SK-N-SH (cell line): ENCODE data around the gene IQCK. TPM values are rescaled to one million over a fixed set of nuclear protein-coding genes. Genes with fewer than 3 reads are reported as not detected.

Experiments used
- CTCF ChIA-PET: fragments of 300-600, 350-600 bp; formaldehyde crosslinking; extraction: SDS; loops from one replicate; lab custom pipeline; 2021; lab: Yijun Ruan, JAX
- POLR2A ChIA-PET: fragments of 350-600 bp; sonication (Branson Sonifier 250); formaldehyde crosslinking; extraction: SDS; loops from one replicate; lab custom pipeline; 2020; ENCODE audit warnings: antibody characterized with exemption, inconsistent platforms; lab: Yijun Ruan, JAX
- DNase-seq: peaks from one replicate; pipeline ENCODE4 v3.0.0; 2012
- H2AFZ ChIP-seq: fragments of 200-600 bp; sonication (generic); 2 replicates; pipeline ENCODE4 v1.8.1; 2016; ENCODE audit warnings: antibody characterized with exemption, mild to moderate bottlenecking, low read depth
- H3F3A ChIP-seq: fragments of 200-600 bp; sonication (generic); replicated peaks from 2 replicates; pipeline ENCODE3; 2016; ENCODE audit warnings: antibody characterized with exemption, mild to moderate bottlenecking; ENCODE audit not compliant: insufficient read depth
- H3K27ac ChIP-seq, 2 experiments: fragments of 200-500 bp in 1 of 2; fragments of 200-600 bp in 1 of 2; sonication (Bioruptor generic) in 1 of 2; sonication (generic), shearing (Covaris generic) in 1 of 2; 2 replicates each; pipeline versions ENCODE4 v1.5.1 to v1.6.1; 2014 to 2016; ENCODE audit warnings: low read depth in 2 of 2, inconsistent platforms in 1 of 2, low read length in 1 of 2, mild to moderate bottlenecking in 1 of 2, mixed read lengths in 1 of 2
- H3K27me3 ChIP-seq: fragments of 200-600 bp; sonication (generic), shearing (Covaris generic); 2 replicates; pipeline ENCODE4 v1.6.1; 2016; ENCODE audit warnings: mixed run types; ENCODE audit not compliant: insufficient read depth
- H3K36me3 ChIP-seq, 2 experiments: fragments of 200-500 bp in 1 of 2; fragments of 200-600 bp in 1 of 2; sonication (Bioruptor generic) in 1 of 2; sonication (generic) in 1 of 2; replicated peaks in 1 of 2; 2 replicates each; pipeline versions ENCODE3 to v1.5.1; 2014 to 2016; ENCODE audit warnings: low read length in 1 of 2, mild to moderate bottlenecking in 1 of 2; ENCODE audit not compliant: insufficient read depth in 2 of 2, control insufficient read depth in 1 of 2
- H3K4me1 ChIP-seq, 2 experiments: fragments of 200-500 bp in 1 of 2; fragments of 200-600 bp in 1 of 2; sonication (Bioruptor generic) in 1 of 2; sonication (generic), shearing (Covaris generic) in 1 of 2; 2 replicates each; pipeline versions ENCODE4 v1.5.1 to v1.6.1; 2014 to 2016; ENCODE audit warnings: low read depth in 1 of 2, low read length in 1 of 2, mixed run types in 1 of 2; ENCODE audit not compliant: insufficient read depth in 2 of 2, control insufficient read depth in 1 of 2
- H3K4me2 ChIP-seq: fragments of 200-600 bp; sonication (generic), shearing (Covaris generic); 2 replicates; pipeline ENCODE4 v1.6.1; 2017; ENCODE audit warnings: mixed run types
- H3K4me3 ChIP-seq, 2 experiments: fragments of 200-500 bp in 1 of 2; fragments of 200-600 bp in 1 of 2; sonication (Bioruptor generic) in 1 of 2; sonication (generic), shearing (Covaris generic) in 1 of 2; 2 replicates each; pipeline versions ENCODE4 v1.5.1 to v1.8.1; 2014 to 2016; ENCODE audit warnings: low read depth in 2 of 2, inconsistent platforms in 1 of 2, low read length in 1 of 2, mild to moderate bottlenecking in 1 of 2, mixed read lengths in 1 of 2, moderate library complexity in 1 of 2
- H3K79me2 ChIP-seq: fragments of 200-600 bp; sonication (generic); 2 replicates; pipeline ENCODE4 v1.8.1; 2017; ENCODE audit warnings: mild to moderate bottlenecking; ENCODE audit not compliant: insufficient read depth
- H3K9ac ChIP-seq: fragments of 200-600 bp; sonication (generic); 2 replicates; pipeline ENCODE4 v1.6.1; 2017; ENCODE audit warnings: mixed run types
- H3K9me2 ChIP-seq: fragments of 200-600 bp; sonication (generic); 2 replicates; pipeline ENCODE4 v1.6.1; 2017; ENCODE audit warnings: mixed run types
- H3K9me3 ChIP-seq: fragments of 200-600 bp; sonication (generic); 2 replicates; pipeline ENCODE4 v1.6.1; 2017; ENCODE audit warnings: mixed run types, mild to moderate bottlenecking, moderate library complexity
- H4K20me1 ChIP-seq: fragments of 200-600 bp; sonication (generic); 2 replicates; pipeline ENCODE4 v1.6.1; 2017; ENCODE audit warnings: mild to moderate bottlenecking, mixed run types; ENCODE audit not compliant: insufficient read depth
- ELF1 ChIP-seq: IDR thresholded peaks from 2 replicates; pipeline ENCODE4 v1.4.0; 2012
- EP300 ChIP-seq, 2 experiments: IDR thresholded peaks; 2 replicates each; pipeline versions ENCODE4 v1.4.0 to v1.6.1; 2012; ENCODE audit warnings: borderline replicate concordance in 1 of 2, low read depth in 1 of 2, low read length in 1 of 2
- FOXJ3 ChIP-seq: sonication (generic); formaldehyde crosslinking; IDR thresholded peaks from 2 replicates; pipeline ENCODE4 v1.5.1; 2020; ENCODE audit warnings: mild to moderate bottlenecking, missing genetic modification reagents
- GABPA ChIP-seq: IDR thresholded peaks from 2 replicates; pipeline ENCODE4 v1.4.0; 2012; ENCODE audit warnings: low read depth, mild to moderate bottlenecking
- GATA2 ChIP-seq: sonication (generic); formaldehyde crosslinking; IDR thresholded peaks from 2 replicates; pipeline ENCODE4 v1.5.0; 2020; ENCODE audit warnings: mild to moderate bottlenecking, missing genetic modification reagents
- JUND ChIP-seq: IDR thresholded peaks from 2 replicates; pipeline ENCODE4 v1.4.0; 2012
- MXI1 ChIP-seq: IDR thresholded peaks from 2 replicates; pipeline ENCODE4 v1.6.1; 2012; ENCODE audit warnings: mild to moderate bottlenecking, low read depth, low read length, improper control_type of control experiment
- NFIC ChIP-seq: IDR thresholded peaks from 2 replicates; pipeline ENCODE4 v1.4.0; 2012; ENCODE audit warnings: borderline replicate concordance
- NRF1 ChIP-seq: IDR thresholded peaks from 2 replicates; pipeline ENCODE4 v1.6.1; 2012; ENCODE audit warnings: low read depth, mild to moderate bottlenecking, low read length
- RCOR1 ChIP-seq: fragments of 150-350 bp; IDR thresholded peaks from 2 replicates; pipeline ENCODE4 v1.6.1; 2017; ENCODE audit warnings: antibody characterized with exemption, low read length
- REST ChIP-seq: IDR thresholded peaks from 2 replicates; pipeline ENCODE4 v1.6.1; 2012; ENCODE audit warnings: mild to moderate bottlenecking, low read depth, low read length, moderate library complexity
- RFX5 ChIP-seq: IDR thresholded peaks from 2 replicates; pipeline ENCODE4 v1.6.1; 2012; ENCODE audit warnings: mild to moderate bottlenecking, improper control_type of control experiment, low read length
- SIN3A ChIP-seq: IDR thresholded peaks from 2 replicates; pipeline ENCODE4 v1.6.1; 2012; ENCODE audit warnings: low read depth, mild to moderate bottlenecking, low read length, moderate library complexity, borderline replicate concordance
- TEAD4 ChIP-seq: IDR thresholded peaks from 2 replicates; pipeline ENCODE4 v1.4.0; 2012; ENCODE audit warnings: mild to moderate bottlenecking, borderline replicate concordance; ENCODE audit not compliant: insufficient read depth
- USF1 ChIP-seq: IDR thresholded peaks from 2 replicates; pipeline ENCODE4 v1.4.0; 2012; ENCODE audit warnings: low read depth, borderline replicate concordance
- USF2 ChIP-seq: fragments of 150-350 bp; IDR thresholded peaks from 2 replicates; pipeline ENCODE4 v1.6.1; 2017; ENCODE audit warnings: antibody characterized with exemption, low read length, low read depth, borderline replicate concordance
- YY1 ChIP-seq: IDR thresholded peaks from 2 replicates; pipeline ENCODE4 v1.4.0; 2012; ENCODE audit warnings: low read depth, mild to moderate bottlenecking
- WGBS: methylation state at CpG from one replicate; pipeline ENCODE4 v1.1.6; 2017; ENCODE audit warnings: low lambda C conversion rate; 5-methylcytosine and 5-hydroxymethylcytosine counted together
- polyA plus RNA-seq, 3 experiments: library from polyadenylated mRNA; depleted of rRNA; stranded (reverse); fragments of >200 nt; gene quantifications; 2 replicates each; pipeline ENCODE4 v1.2.3, GENCODE V29; 2012
- TF ChIP-seq, protein P1 (sequence below): IDR thresholded peaks from 2 replicates; pipeline ENCODE4 v1.4.0; 2012; ENCODE audit warnings: low read depth
- TF ChIP-seq, protein P2 (sequence below): fragments of 200-600 bp; sonication (generic); IDR thresholded peaks from 2 replicates; pipeline ENCODE4 v1.6.1; 2017; ENCODE audit warnings: antibody characterized with exemption, mild to moderate bottlenecking, moderate library complexity

The IQCK gene
- polyA plus RNA-seq, 1 of the 3 experiments (the other 2 are of a cell fraction), result 7.3 TPM

- DNase-seq, result no peak
- Histone ChIP-seq H4K20me1 (no peaks in the 10 kb centered on the region), H3K9me2 (no peaks in the 10 kb centered on the region), H3K9ac (no peak overlapping the region), H3K27me3 (no peaks in the 10 kb centered on the region)
- TF ChIP-seq, protein P1, sequence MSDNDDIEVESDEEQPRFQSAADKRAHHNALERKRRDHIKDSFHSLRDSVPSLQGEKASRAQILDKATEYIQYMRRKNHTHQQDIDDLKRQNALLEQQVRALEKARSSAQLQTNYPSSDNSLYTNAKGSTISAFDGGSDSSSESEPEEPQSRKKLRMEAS, result no peak
- 0 out of 2 replicates have a peak, but pooled peaks have one; percentile 6 for TF ChIP-seq JUND
- TF ChIP-seq, all 33 proteins: peak for 1
- Histone ChIP-seq H3K36me3 (peaks cover 9 to 14% of the 10 kb centered on the region in 2 experiments), H3K4me1 (peaks cover 0 to 3% of the 10 kb centered on the region in 2 experiments; a peak in 1 of 4 replicates), H2AFZ (no peak overlapping the region), H3K4me2 (no peak overlapping the region), H3F3A (peaks cover 3% of the 10 kb centered on the region), H3K9me3 (no peaks in the 10 kb centered on the region), H3K4me3 (no peak overlapping the region), H3K79me2 (no peaks in the 10 kb centered on the region), H3K27ac (no peak overlapping the region)
- POLR2A ChIA-PET, result no interaction called here
- CTCF ChIA-PET, result interaction anchor here (1.6 kb wide), 1 partner anchor 112 kb away, joined by 3 read pairs; no protein-coding TSS in a partner anchor
- 94% methylated on average over 4 of the region's 4 CpGs for WGBS
Measured at GRCh38 chr16:19672378-19672777, 45.7 kb upstream of the IQCK start.

DNA sequence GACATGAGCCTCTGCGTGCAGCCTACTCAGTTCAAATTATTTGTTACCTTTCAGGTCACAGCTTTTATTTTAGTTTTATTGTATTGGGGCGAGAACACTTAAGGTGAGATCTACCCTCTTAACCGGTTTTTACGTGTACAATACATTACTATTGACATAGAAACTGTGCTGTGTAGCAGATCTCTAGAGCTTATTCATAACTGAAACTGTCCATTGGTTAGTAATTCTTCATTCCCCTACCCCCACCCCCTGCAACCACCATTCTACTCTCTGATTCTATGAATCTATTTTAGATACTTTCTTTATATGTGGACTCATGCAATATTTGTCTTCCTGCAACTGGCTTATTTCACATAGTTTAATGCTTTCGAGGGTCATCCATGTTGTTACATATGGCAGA lies 43.6 kb upstream of the IQCK start:
- peaks cover 0 to 3% of the 10 kb centered on the region in 2 experiments; a peak in 1 of 4 replicates for H3K4me1 ChIP-seq
- H2AFZ ChIP-seq, result no peak overlapping the region
- H3K27ac ChIP-seq, result no peak overlapping the region
- H3F3A ChIP-seq, result peaks cover 3% of the 10 kb centered on the region
- no peaks in the 10 kb centered on the region for H4K20me1 ChIP-seq
- H3K9ac ChIP-seq, result no peak overlapping the region
- 97% methylated on average over 5 of the region's 5 CpGs for WGBS
- no peaks in the 10 kb centered on the region for H3K9me3 ChIP-seq
- no peaks in the 10 kb centered on the region for H3K27me3 ChIP-seq
- no peak for TF ChIP-seq EP300 (IDR thresholded peaks at IDR 0.05; ENCODE audit: borderline replicate concordance in 1 of 2, low read depth in 1 of 2, low read length in 1 of 2)
- TF ChIP-seq JUND, result no peak
- TF ChIP-seq FOXJ3 (CRISPR knock-in tag), result no peak
- no peak for TF ChIP-seq MXI1
- no peak for TF ChIP-seq RFX5
- TF ChIP-seq RCOR1, result no peak
- no peak for TF ChIP-seq ELF1
- no peak for TF ChIP-seq GATA2 (CRISPR knock-in tag)
- TF ChIP-seq REST, result no peak
- no peak for TF ChIP-seq GABPA
- no peak for TF ChIP-seq YY1
- TF ChIP-seq NRF1, result no peak
- no peak for TF ChIP-seq USF2
- TF ChIP-seq NFIC, result no peak
- TF ChIP-seq, protein P1, result no peak
- TF ChIP-seq, protein P2, sequence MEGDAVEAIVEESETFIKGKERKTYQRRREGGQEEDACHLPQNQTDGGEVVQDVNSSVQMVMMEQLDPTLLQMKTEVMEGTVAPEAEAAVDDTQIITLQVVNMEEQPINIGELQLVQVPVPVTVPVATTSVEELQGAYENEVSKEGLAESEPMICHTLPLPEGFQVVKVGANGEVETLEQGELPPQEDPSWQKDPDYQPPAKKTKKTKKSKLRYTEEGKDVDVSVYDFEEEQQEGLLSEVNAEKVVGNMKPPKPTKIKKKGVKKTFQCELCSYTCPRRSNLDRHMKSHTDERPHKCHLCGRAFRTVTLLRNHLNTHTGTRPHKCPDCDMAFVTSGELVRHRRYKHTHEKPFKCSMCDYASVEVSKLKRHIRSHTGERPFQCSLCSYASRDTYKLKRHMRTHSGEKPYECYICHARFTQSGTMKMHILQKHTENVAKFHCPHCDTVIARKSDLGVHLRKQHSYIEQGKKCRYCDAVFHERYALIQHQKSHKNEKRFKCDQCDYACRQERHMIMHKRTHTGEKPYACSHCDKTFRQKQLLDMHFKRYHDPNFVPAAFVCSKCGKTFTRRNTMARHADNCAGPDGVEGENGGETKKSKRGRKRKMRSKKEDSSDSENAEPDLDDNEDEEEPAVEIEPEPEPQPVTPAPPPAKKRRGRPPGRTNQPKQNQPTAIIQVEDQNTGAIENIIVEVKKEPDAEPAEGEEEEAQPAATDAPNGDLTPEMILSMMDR, result no peak
- no peak for TF ChIP-seq SIN3A
- no peak for TF ChIP-seq TEAD4
- TF ChIP-seq USF1, result no peak
- no peak overlapping the region for H3K4me2 ChIP-seq
- CTCF ChIA-PET, result interaction anchor here (1.4 kb wide), 1 partner anchor 73 kb away, joined by 5 read pairs; no protein-coding TSS in a partner anchor
- H3K4me3 ChIP-seq, result no peak overlapping the region
- POLR2A ChIA-PET, result no interaction called here
- H3K36me3 ChIP-seq, result peaks cover 6 to 9% of the 10 kb centered on the region in 2 experiments
- no peaks in the 10 kb centered on the region for H3K79me2 ChIP-seq
- no peak for DNase-seq
- H3K9me2 ChIP-seq, result no peaks in the 10 kb centered on the region
